Globus pallidus (tissue), 1 donor: ENCODE data around the gene LZIC.
A peak's percentile ranks its signal among the peaks of the same experiment; 100 is the strongest.

Experiments used
- DNase-seq: peaks from one replicate; pipeline ENCODE4 v3.0.0-alpha.2; 2015; ENCODE audit warnings: low spot score

The LZIC gene

DNA sequence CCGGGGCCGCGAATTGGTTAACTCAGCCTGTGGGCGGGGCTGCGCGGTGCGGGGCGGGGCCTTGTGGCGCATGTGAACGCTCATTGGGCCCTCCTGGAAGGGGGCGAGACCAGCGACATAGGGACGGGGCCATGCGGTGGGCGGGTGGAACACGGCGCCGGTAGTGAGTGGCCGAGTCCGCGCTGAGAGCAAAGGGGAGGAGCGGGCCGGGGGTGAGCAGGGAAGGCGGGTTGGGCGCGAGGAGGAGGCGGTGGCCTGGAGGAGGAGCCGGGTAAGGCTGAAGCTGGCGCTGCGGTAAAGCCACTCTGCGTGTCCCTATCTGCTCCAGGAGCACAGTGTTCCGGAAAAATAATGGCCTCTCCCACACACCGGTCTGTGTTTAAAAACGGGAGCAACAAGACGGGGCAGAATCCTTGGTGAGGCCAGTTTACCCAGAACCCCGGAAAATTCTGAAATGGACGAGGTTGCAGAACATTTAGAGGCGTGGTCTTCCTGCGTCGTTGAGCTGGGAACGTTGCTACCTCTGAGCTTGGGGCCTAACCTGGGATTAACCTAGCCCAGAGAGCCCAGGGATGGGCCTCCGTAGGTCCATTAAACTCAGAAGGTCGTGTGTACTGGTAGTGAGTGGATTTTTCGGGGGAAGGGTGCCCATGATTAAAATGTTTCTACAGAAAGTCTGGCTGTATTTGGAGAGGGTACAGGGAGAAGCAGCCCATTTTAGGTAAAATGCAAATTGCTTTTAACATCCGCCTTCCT is 32.6 kb downstream of the LZIC start:
- peak; percentile 99 for DNase-seq

DNA sequence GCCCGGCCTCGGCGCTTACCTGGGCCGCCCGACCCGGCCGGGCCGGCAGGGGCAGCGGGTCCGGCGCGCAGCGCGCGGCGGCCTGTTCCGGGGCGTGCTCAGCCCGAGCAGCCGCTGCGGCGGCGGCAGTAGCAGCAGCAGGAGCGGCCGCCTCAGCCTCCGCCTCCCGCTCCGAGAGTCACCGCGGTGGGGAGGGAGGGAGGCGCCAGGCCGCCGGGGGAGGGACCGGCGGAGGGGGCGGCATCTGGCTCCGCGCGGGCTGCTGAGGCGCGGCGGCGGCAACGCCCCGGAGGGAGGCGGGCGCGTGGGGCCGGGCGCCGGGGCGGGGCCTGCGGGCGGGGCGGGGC is 33.1 kb downstream of the LZIC start, which contains the start of gene CTNNBIP1:
TSS of gene CTNNBIP1 (minus strand) at position 194 of the 347 bp plus-strand sequence. CDS start 38,205 bp downstream, outside the sequence.
- DNase-seq = no peak

DNA sequence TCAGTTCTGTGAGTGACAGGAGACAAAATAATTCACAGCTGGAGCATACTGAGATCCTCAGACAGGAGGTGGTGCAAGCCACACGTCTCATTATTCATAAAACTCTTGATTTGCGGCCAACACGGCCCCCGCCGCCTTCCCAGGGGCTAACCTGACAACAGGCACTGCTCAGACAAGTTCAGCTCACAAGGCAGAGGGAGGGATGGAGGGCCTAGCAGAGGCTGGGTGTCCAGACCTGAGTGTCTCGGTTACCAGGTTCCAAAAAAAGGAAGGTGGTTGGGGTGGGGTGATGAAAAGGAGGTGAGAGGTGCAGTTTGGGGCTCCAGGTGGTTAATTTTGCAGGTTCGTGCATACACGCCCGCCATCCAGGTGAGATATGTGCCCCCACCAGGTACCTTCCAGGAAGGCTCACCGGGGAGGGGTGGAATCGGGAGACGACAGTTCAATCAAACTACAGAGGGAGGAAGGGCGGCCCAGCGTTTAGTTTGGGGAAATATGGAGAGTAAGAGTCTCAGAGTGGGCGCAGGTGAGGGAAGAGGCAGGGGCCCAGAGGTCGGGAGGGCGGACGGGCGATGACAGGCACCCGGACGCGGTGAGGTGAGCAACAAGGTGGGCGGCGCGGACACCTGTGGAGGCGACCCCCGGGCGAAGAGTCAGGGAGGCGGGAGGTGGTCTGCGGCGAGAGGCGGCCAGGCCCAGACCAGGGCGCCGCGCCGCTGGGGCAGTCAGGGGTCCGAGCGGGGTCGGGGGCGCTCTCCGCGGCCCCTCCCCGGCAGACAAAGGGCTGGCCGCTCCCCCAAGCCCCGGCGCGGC is 33.8 kb downstream of the LZIC start:
- no peak for DNase-seq

DNA sequence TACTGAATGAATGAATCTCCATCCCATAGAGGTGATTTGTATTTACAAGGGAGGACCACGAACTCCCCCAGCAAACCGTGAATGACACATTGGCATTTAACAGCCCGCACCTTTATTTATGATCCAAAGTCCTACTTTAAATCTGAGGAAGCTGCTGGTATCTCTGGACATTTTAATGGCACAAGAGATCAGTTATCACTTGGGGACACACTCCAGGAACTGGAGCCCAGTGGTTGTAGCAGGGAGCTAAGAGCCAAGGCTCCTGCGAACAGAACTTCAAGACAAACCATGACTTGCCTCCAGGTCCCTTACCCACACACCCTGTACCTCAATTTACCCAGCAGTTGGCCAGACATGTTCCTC is 34.3 kb downstream of the LZIC start:
- no peak for DNase-seq

DNA sequence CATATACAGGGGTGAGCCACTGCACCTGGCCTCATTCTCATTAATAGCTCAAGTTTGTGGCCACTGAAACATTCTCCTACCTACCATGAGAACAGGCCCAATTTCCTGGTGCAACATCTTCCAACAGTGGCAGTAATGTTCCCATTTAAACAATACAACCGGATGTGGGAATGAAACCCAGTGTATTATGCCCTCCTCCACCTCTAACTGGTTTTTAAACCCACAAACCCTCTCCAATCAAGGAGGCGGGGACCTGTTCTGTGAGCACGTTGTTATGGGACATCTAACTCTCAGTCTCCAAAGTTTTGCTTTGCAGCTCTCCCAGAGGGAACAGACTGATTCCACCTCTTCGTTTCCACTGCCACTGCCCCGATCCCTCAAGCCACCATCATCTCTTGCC is 35.8 kb downstream of the LZIC start:
- no peak for DNase-seq

DNA sequence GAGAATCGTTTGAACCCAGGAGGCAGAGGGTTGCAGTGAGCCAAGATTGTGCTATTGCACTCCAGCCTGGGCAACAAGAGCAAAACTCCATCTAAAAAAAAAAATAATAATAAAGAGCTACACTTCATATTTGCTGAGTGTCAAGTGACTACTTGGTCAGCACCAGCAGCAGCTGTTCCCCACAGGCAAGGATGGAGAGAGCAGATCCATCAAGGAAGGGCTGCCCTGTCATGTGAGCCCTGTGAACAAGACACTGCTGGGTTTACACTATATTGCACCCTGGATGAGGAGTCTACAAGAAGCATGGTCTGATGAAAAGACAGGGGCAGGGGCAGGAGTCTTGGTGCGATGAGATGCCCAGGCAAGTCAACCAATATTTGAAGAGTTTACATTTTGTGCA is 36.7 kb downstream of the LZIC start:
- no peak for DNase-seq

DNA sequence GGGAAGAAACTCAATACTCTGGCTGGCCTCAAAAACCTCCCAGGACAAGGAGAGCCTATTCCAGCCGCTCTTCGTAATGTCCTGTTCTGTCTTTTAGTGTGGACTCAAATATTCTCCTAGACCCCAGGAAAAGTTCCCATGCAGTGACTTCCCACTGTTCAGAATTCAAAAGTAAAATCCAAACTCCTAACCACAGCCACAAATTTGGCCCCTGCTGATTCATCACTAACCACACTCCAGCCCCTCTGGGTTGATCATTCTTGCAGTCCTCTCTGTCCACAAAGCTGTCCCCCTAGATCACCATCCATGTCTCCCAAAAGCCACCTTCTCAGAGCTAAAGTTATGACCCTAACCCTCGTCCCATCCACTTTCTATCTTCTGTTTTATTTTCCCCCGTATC is 38.2 kb downstream of the LZIC start:
- DNase-seq = no peak

DNA sequence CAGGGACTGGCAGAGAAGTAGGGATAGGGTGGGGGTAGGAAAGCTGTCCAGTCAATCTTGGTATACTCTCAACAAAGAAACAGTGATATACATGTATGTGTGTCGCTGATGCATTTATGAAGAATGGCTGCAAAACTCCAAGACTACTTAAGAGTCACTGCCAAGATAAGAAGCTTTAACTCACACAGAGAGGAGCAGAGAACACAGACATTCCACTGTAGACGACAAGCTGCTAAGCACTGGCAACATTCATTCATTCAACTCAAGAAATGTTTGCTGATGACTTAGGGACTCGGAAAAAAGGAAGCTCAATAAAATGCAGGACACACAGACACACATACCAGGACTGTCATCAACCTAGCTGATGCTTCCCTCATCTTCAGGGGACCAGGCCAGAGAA is 38.6 kb downstream of the LZIC start:
- no peak for DNase-seq

DNA sequence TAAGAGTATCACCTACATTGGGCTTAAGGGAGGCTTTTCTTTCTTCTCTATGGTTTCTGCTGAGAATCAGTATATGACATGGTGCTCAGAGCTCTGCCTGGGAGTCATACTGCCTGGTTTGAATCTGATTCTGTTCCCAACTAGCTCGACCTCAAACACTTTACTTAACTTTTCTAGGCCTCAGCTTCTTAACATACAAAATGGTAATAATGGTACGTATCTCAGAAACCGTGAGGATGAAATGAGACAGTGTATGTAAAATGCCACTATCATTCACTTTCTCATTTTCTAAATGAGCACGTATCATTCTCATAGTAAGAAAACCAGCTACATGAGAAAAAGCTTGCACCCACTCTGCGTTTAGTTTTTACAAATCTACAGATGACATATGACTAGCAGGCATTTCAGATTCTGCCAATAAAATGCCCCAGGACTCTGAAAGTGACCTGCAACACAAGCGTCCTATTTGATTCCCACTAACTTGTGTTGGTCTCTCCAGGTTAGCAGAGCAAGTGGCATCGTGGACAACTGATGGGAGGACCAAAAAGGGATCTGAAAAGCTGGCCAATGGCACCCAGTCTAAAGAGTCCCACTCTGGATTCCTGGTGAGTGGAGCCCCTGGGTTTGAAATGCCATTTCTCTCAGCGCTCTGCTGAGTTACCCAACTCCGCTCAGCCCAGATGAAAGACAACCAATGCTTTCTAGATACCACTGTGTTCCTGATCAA is 39.2 kb downstream of the LZIC start:
- DNase-seq = no peak

DNA sequence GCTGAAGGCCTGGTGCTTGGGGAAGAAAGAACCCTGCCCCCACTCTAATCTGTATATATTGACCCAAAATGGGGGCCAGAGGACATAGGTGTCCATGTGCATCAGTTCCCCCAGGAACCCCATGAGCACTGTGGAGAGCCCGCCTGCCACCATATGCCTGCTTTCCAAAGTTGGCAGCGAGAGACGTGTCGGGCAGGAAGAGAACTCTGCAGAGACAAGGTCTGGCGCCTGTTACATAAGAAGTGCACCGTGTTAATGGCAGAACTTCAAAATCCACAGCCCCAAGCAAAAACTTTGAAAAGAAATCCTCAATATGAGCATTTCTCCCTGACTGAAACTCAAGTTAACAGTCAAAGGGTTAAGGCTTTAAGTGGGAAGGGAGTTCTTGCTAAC is 41.1 kb downstream of the LZIC start:
- DNase-seq = no peak

DNA sequence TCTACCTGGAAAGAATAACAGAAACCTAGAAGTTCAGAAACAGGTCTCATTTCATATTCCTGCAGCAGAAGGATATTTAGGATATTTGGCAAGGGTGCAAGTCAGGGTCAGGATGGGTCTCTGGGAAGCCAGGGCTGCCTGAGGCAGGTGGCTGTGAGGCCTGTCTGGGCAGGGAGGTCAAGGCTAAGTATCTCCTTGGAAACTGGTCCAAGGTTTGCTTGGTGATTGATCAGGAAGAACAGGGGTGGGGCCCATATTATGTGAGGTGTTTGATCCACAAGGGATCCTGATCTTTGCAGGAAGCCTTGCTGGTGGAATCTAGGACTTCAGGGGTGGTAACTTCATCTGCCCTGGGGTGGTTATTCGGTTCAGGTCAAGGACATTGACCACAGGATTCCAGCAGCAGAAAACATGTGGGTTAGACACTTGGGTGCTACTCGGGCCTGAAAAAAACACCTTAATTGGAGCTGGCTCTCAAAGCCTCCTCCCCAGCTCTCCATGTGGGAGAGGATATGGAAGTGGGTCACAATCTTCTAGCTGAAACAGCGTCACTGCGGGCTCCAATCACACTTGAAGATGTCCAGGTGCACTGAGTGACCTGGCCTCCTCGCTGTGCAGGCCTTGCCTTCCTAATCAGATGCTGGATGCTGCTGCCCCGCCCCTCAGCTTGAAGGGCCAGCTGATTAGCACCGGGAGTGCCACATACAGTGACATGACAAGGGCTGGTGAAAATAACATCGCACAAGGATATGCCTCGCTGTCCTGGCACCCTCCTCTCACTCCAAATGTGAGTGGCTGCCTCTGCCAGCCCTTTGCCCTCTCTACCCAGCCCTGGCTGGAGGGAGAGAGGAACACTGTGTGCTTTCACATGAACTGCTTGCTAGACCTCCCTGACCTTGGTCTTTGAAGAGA is 41.8 kb downstream of the LZIC start:
- no peak for DNase-seq

DNA sequence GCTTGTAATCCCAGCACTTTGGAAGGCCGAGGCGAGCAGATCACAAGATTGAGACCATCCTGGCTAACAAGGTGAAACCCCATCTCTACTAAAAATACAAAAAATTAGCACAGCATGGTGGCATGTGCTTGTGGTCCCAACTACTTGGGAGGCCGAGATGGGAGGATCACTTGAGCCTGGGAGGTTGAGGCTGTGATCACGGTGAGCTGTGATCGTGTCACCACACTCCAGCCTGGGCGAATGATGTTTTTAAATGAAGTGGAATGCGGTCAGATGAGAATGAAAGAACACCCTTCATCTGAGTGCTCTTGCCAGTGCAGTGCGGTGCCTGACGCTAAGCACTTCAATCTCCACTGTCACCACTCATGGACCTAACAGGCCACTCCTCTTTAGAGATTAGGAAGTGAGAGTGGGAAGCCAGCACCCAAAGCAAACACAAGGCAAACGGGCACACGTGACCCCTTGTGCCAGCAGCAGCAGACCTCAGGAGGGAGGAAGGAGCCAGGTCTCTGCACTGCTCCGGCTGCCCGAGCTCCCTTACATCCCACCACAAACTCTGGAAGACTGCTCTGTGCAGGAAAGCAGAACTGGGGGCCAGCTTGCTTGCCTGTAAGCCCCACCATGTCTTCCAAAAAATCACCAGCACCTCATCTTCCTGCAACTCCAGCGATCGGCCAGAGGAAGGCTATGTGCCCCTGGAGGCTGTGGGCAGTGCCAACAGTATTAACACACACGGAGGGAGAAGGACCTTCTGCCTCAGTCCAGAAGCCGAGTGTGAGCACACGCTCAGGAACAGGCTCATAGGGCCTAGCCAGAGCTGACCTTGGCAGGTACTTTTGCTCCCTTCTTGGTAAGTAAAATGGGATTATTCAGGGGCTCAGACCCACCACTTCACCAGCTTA is 42.8 kb downstream of the LZIC start:
- DNase-seq = peak; percentile 82

DNA sequence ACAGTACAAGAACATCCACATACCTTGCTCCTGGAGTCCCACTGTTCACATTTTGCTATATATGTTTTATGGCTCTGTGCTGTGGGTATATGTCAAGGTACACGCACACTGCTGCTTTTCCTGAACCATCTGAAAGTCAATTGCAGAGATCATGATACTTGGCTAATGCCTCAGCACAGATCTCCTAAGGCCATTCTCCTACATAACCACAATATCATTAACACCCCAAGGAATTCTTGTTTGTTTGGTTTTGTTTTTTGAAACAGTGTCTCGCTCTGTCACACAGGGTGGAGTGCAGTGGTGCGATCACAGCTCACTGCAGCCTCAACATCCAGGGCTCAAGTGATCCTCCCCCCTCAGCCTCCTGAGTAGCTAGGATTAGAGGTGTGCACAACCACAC is 49.1 kb downstream of the LZIC start:
- DNase-seq = no peak

DNA sequence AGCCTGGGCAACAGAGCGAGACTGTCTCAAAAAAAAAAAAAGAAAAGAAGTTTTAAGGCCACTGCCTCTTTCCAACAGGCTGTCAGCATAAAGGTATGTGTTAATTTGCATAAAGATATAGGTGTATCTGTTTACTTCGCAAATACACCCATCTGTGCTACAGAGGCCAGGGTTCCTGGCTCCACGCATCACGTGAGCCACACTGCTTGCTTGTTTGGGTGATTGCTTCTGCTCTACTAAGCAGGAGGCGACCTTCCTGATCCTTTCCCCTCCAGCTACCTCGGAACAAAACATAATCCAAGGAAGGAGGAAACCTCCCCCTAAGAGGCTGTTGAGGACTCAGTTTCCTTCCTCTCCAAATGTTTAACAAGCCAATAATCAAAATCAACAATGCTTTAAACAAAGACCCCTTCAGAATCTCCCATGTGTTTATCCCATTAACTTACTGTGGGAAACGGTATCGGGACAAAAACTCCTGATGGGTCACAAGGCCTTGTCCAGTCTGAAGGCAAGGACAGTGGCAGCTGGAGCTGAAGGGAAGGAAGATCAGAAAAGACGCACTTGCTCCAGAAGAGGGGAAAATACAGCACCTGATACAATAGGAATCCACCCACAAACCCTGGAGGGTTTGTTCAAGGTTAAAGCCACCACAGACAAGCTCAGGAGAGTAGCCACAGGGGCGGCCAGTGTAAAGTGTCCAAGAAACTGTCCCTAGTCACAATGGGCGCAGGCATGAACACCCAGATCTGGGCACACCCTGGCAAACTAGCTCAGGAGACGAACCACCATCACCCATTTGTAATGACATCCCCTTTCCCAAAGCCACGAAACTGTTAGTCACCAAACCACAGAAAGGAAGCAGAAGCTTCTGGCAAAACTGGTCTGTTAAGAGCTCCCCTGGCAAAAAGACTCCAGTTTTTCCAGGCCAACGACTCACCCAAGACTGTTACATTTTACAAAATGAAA is 50.3 kb downstream of the LZIC start:
- DNase-seq = no peak

DNA sequence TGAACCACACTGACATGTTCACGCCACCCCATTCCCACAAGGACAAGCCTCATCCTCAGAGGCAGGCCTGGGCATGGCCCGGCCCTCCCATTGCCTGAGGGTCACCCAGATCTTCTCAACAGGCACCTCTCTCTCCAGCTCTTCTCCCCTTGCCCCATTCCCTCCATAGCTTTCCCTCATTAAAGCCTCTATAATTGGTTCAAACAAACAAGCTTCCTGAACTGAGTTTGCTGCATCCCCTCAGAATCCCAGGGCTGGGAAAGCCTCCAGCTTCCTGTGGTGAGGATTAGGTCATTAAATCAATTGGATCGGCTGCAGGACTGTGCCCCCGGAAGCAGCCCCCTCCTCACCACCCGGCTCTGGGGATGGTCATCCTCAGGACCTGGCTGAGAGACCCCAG is 52.0 kb downstream of the LZIC start:
- no peak for DNase-seq

DNA sequence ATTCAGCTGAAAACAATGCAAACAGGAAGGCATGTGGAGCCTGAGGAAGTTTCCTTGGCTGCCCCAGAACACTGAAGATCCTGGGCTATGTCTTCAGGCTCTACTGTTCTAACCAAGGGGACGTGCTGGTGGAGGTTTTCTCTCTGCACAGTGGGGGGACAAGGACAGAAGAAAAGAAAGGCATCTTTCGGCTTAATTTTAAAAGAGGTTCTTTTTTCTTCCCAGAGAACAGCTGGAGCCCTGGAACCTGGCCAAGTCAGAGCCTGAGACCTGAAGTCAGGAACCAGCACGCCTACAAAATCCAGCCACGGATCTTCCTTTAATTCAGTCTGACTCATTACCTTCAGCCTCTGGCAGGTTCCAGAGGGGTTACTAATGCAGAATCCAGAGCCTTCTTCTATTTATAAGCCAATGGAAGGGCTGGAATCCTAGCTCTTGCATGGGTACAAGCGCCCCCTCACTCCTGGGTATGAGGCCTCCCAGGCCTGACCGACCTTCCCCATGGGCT is 52.9 kb downstream of the LZIC start:
- DNase-seq = no peak

DNA sequence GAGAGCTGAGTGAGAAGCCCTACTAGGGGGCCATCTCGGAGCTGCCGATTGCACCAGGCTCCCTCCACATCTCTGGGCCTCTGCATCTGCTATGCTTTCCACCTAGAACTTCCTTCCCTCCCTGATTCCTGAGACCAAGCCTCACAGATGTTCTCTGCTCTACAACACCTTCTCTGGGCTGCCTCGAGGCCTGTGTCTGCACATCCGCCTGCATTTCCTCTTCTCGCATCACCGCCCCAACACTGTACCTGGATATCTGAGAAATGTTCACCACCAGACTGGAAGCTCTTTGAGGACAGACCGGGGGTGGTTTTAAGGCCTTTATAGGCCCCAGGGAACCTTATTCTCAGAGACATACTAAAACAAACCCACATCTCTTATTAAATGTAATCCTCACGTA is 53.8 kb downstream of the LZIC start:
- DNase-seq = no peak

DNA sequence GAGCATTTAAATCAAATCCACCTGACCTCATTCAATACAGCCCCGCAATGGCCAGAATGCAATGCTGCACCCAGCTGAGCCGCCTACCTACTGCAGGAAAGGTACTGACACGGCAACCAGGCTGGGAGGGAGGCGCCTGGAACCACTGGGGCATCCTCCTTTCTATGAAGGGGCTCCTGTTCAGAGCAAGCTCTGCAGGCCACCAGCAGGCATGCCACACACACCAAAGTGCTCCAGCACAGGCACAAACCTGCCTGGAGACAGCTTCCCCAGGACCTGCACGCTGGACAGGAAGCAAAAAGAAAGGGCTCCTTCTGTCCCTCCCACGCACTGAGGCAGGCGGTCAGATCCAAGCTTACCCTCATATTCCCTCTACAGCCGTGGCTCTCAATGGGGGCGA is 54.3 kb downstream of the LZIC start:
- DNase-seq = no peak

DNA sequence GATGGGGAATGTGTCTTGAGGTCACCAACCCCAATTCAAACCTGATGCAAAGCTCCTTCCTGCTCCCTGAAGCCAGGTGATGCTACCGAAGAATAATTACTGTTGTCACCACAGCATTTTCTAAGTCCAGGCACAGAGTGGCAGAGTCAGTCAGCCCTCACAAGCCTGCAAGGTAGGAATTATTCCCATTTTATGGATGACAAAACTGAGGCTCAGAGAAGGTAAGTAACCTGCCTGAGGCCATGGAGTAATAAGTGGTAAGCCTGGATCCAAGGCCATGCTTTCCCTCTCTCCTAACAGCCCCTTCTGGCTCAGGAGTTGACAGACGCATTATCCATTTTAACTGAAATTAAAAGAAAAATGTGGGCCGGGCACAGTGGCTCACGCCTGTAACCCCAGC is 56.1 kb downstream of the LZIC start:
- DNase-seq = no peak
